H9 (cell line): ENCODE measurements around the gene STK31. TPM values are rescaled to one million over a fixed set of nuclear protein-coding genes. Genes with fewer than 3 reads are reported as not detected.

Experiments used
- DNase-seq: peaks from one replicate; pipeline ENCODE4 v3.0.0-alpha.2; 2017
- H2AFZ ChIP-seq: one replicate; pipeline ENCODE4 v1.6.1; 2013; ENCODE audit warnings: mild to moderate bottlenecking, low read length, control low read depth, moderate library complexity
- H2AK5ac ChIP-seq: 2 replicates; pipeline ENCODE4 v1.6.1; 2013; ENCODE audit warnings: low read length, control low read depth, mixed read lengths; ENCODE audit not compliant: insufficient read length
- H2BK120ac ChIP-seq: one replicate; pipeline ENCODE4 v1.6.1; 2013; ENCODE audit warnings: low read depth, mild to moderate bottlenecking, low read length, control low read depth, inconsistent platforms; ENCODE audit not compliant: poor library complexity, severe bottlenecking
- H2BK12ac ChIP-seq: 2 replicates; pipeline ENCODE4 v1.6.1; 2013; ENCODE audit warnings: low read length, control low read depth, mixed read lengths, low read depth; ENCODE audit not compliant: insufficient read length
- H2BK15ac ChIP-seq: 2 replicates; pipeline ENCODE4 v1.6.1; 2013; ENCODE audit warnings: low read depth, low read length, control low read depth
- H2BK20ac ChIP-seq: one replicate; pipeline ENCODE4 v1.6.1; 2013; ENCODE audit warnings: low read depth, mild to moderate bottlenecking, low read length, control low read depth, inconsistent platforms; ENCODE audit not compliant: poor library complexity, severe bottlenecking
- H2BK5ac ChIP-seq: 2 replicates; pipeline ENCODE4 v1.6.1; 2013; ENCODE audit warnings: low read length, control low read depth, mixed read lengths; ENCODE audit not compliant: insufficient read length
- H3K14ac ChIP-seq: 2 replicates; pipeline ENCODE4 v1.6.1; 2013; ENCODE audit warnings: low read length, control low read depth; ENCODE audit not compliant: insufficient read depth
- H3K18ac ChIP-seq: 2 replicates; pipeline ENCODE4 v1.6.1; 2013; ENCODE audit warnings: low read depth, mild to moderate bottlenecking, mixed read lengths, low read length, control low read depth; ENCODE audit not compliant: insufficient read length
- H3K23ac ChIP-seq: 2 replicates; pipeline ENCODE4 v1.6.1; 2013; ENCODE audit warnings: low read length, control low read depth, mixed read lengths, low read depth; ENCODE audit not compliant: insufficient read length
- H3K23me2 ChIP-seq: 2 replicates; pipeline ENCODE4 v1.6.1; 2013; ENCODE audit warnings: low read depth, mild to moderate bottlenecking, mixed read lengths, low read length, control low read depth; ENCODE audit not compliant: insufficient read length, poor library complexity, severe bottlenecking
- H3K27ac ChIP-seq: 2 replicates; pipeline ENCODE4 v1.5.1; 2013; ENCODE audit warnings: low read length, control low read depth, mixed read lengths, low read depth; ENCODE audit not compliant: insufficient read length
- H3K27me3 ChIP-seq: 2 replicates; pipeline ENCODE4 v1.6.1; 2013; ENCODE audit warnings: low read length, control low read depth, inconsistent platforms; ENCODE audit not compliant: insufficient read depth
- H3K4ac ChIP-seq: 2 replicates; pipeline ENCODE4 v1.6.1; 2013; ENCODE audit warnings: low read depth, mild to moderate bottlenecking, control low read depth, inconsistent platforms, low read length, moderate library complexity
- H3K4me1 ChIP-seq: 2 replicates; pipeline ENCODE4 v1.6.1; 2013; ENCODE audit warnings: low read length, control low read depth, inconsistent platforms; ENCODE audit not compliant: insufficient read depth
- H3K4me2 ChIP-seq: 2 replicates; pipeline ENCODE4 v1.6.1; 2013; ENCODE audit warnings: low read length, control low read depth, mixed read lengths; ENCODE audit not compliant: insufficient read length, insufficient read depth
- H3K56ac ChIP-seq: 2 replicates; pipeline ENCODE4 v1.6.1; 2013; ENCODE audit warnings: low read depth, mild to moderate bottlenecking, mixed read lengths, low read length, control low read depth; ENCODE audit not compliant: insufficient read length
- H3K79me1 ChIP-seq: 2 replicates; pipeline ENCODE4 v1.6.1; 2013; ENCODE audit warnings: low read depth, mild to moderate bottlenecking, moderate library complexity, low read length, control low read depth, inconsistent platforms; ENCODE audit not compliant: insufficient read depth, poor library complexity, severe bottlenecking
- H3K79me2 ChIP-seq: 2 replicates; pipeline ENCODE4 v1.6.1; 2013; ENCODE audit warnings: low read length, control low read depth, inconsistent platforms; ENCODE audit not compliant: insufficient read depth
- H3K9ac ChIP-seq: 2 replicates; pipeline ENCODE4 v1.6.1; 2013; ENCODE audit warnings: low read length, control low read depth, mixed read lengths; ENCODE audit not compliant: insufficient read length; ENCODE audit errors: extremely low read depth
- H3K9me3 ChIP-seq: one replicate; pipeline ENCODE4 v1.6.1; 2013; ENCODE audit warnings: low read depth, low read length, inconsistent platforms; ENCODE audit not compliant: control insufficient read depth
- H3T11ph ChIP-seq: one replicate; pipeline ENCODE4 v1.6.1; 2013; ENCODE audit warnings: mild to moderate bottlenecking, low read length, control low read depth, inconsistent platforms
- H4K20me1 ChIP-seq: one replicate; pipeline ENCODE4 v1.6.1; 2013; ENCODE audit not compliant: control insufficient read depth, insufficient read length, insufficient read depth
- H4K5ac ChIP-seq: 2 replicates; pipeline ENCODE4 v1.6.1; 2013; ENCODE audit warnings: low read depth, mild to moderate bottlenecking, mixed read lengths, low read length, control low read depth; ENCODE audit not compliant: insufficient read length
- H4K8ac ChIP-seq: replicated peaks from 2 replicates; pipeline ENCODE4 v1.6.1; 2013; ENCODE audit warnings: low read length, control low read depth, mixed read lengths, low read depth; ENCODE audit not compliant: insufficient read length
- H4K91ac ChIP-seq: 2 replicates; pipeline ENCODE4 v1.6.1; 2013; ENCODE audit warnings: low read depth, mild to moderate bottlenecking, moderate library complexity, mixed read lengths, low read length, control low read depth; ENCODE audit not compliant: insufficient read length
- H3K27ac Mint-ChIP-seq, 3 experiments: 2 replicates in 2 of 3; 3 replicates in 1 of 3; pipeline ENCODE4 v1.8.0; 2020 to 2021; ENCODE audit warnings: mixed read lengths in 3 of 3, mild to moderate bottlenecking in 1 of 3, moderate library complexity in 1 of 3
- H3K27me3 Mint-ChIP-seq: 2 replicates; pipeline ENCODE4 v1.8.0; 2021; ENCODE audit warnings: low read depth, mild to moderate bottlenecking, moderate library complexity, mixed read lengths
- H3K36me3 Mint-ChIP-seq, 3 experiments: 2 replicates in 2 of 3; 3 replicates in 1 of 3; pipeline ENCODE4 v1.8.0; 2020 to 2021; ENCODE audit warnings: low read depth in 3 of 3, mixed read lengths in 3 of 3; ENCODE audit not compliant: insufficient read depth in 1 of 3
- H3K4me1 Mint-ChIP-seq, 2 experiments: 2 replicates each; pipeline ENCODE4 v1.8.0; 2020; ENCODE audit warnings: mixed read lengths in 2 of 2
- H3K4me3 Mint-ChIP-seq, 2 experiments: 2 replicates in 1 of 2; 3 replicates in 1 of 2; pipeline ENCODE4 v1.8.0; 2020 to 2021; ENCODE audit warnings: mild to moderate bottlenecking in 2 of 2, mixed read lengths in 2 of 2, moderate library complexity in 1 of 2
- H3K9me3 Mint-ChIP-seq, 2 experiments: 2 replicates in 1 of 2; 3 replicates in 1 of 2; pipeline ENCODE4 v1.8.0; 2020; ENCODE audit warnings: mild to moderate bottlenecking in 2 of 2, mixed read lengths in 2 of 2, moderate library complexity in 1 of 2
- CTCF ChIP-seq: fragments of 200-600 bp; sonication (generic); conservative IDR thresholded peaks from 3 replicates; pipeline ENCODE4 v1.8.0; 2021; ENCODE audit warnings: antibody characterized with exemption, mild to moderate bottlenecking
- WGBS: extraction: QIAGEN DNeasy Blood & Tissue Kit; methylation state at CpG from one replicate; pipeline ENCODE4 v1.1.7; 2013; ENCODE audit warnings: missing lambda C conversion rate, low lambda C conversion rate, mixed read lengths; ENCODE audit not compliant: insufficient read length; ENCODE audit errors: extremely low coverage; 5-methylcytosine and 5-hydroxymethylcytosine counted together
- total RNA-seq: library from RNA; stranded (reverse); gene quantifications from 2 replicates; pipeline ENCODE4 v1.2.1, GENCODE V29; 2021

Gene STK31
- total RNA-seq, 1 experiment from 2014 or later: 0.24 TPM

GRCh38 chr7:23713285-23714149 lies 3.5 kb downstream of the STK31 start:
- no peak overlapping the region for H2BK5ac ChIP-seq
- no peak overlapping the region for H4K91ac ChIP-seq
- H2BK120ac ChIP-seq: no peak overlapping the region
- H3K4me2 ChIP-seq: no peak overlapping the region
- no peak for TF ChIP-seq CTCF
- H4K20me1 ChIP-seq: no peaks in the 10 kb centered on the region
- H3K23ac ChIP-seq: no peak overlapping the region
- no peaks in the 10 kb centered on the region for H3K4me1 ChIP-seq
- no peak overlapping the region for H3K18ac ChIP-seq
- H3K27ac ChIP-seq: no peak overlapping the region
- H3K79me2 ChIP-seq: no peaks in the 10 kb centered on the region
- no peak overlapping the region for H3K9ac ChIP-seq
- H3K56ac ChIP-seq: no peak overlapping the region
- DNase-seq: no peak
- H3K27ac Mint-ChIP-seq: no peak overlapping the region
- no peak overlapping the region for H2AFZ ChIP-seq
- H3K36me3 Mint-ChIP-seq: no peaks in the 10 kb centered on the region
- H3K4ac ChIP-seq: no peak overlapping the region
- WGBS: 100% methylated on average over 2 of the region's 6 CpGs
- H3K79me1 ChIP-seq: no peaks in the 10 kb centered on the region
- no peak overlapping the region for H3K14ac ChIP-seq
- H3K9me3 Mint-ChIP-seq: no peaks in the 10 kb centered on the region
- H3K4me1 Mint-ChIP-seq: no peaks in the 10 kb centered on the region
- H4K8ac ChIP-seq: no peak overlapping the region
- no peak overlapping the region for H3T11ph ChIP-seq
- no peaks in the 10 kb centered on the region for H3K23me2 ChIP-seq
- no peak overlapping the region for H2BK20ac ChIP-seq
- H2BK12ac ChIP-seq: no peak overlapping the region
- H4K5ac ChIP-seq: no peak overlapping the region
- no peak overlapping the region for H3K4me3 Mint-ChIP-seq
- H3K27me3 Mint-ChIP-seq: peaks cover 5% of the 10 kb centered on the region
- H2BK15ac ChIP-seq: no peak overlapping the region
- H3K27me3 ChIP-seq: no peaks in the 10 kb centered on the region
- no peaks in the 10 kb centered on the region for H3K9me3 ChIP-seq
- H2AK5ac ChIP-seq: no peak overlapping the region
